NB4 (cell line): ENCODE results near the gene TBCB.
A peak's percentile ranks its signal among the peaks of the same experiment; 100 is the strongest.

Source experiments
- CTCF ChIP-seq: IDR thresholded peaks from one replicate; pipeline ENCODE4 v1.5.1; 2012; ENCODE audit warnings: low read depth, low read length
- MAX ChIP-seq: IDR thresholded peaks from 2 replicates; pipeline ENCODE4 v1.6.1; 2011; ENCODE audit warnings: low read depth, low read length

- TF ChIP-seq MAX (peak; percentile 49; the same call in 1 of the 2 replicates), CTCF (no peak)
Measured at GRCh38 chr19:36139473-36140303, 24.4 kb downstream of the TBCB start, which contains the start of gene CAPNS1.
